AG04449 (cell line): Measurements from ENCODE around the gene HNF4A.
"Not testable (repeated sequence)": the region's sequence is repeated elsewhere in the genome, so short reads cannot be mapped to it uniquely, and the experiment has no call there.

Experiments
- CTCF ChIA-PET: fragments of 350-600 bp; formaldehyde crosslinking; extraction: SDS; loops from one replicate; lab custom pipeline; 2021; ENCODE audit warnings: antibody characterized with exemption; lab: Yijun Ruan, JAX
- POLR2A ChIA-PET: fragments of 400-600, 350-600 bp; formaldehyde crosslinking; extraction: SDS; loops from one replicate; lab custom pipeline; 2020; ENCODE audit warnings: antibody characterized with exemption, inconsistent platforms; lab: Yijun Ruan, JAX
- DNase-seq: peaks from one replicate; pipeline ENCODE4 v3.0.0-alpha.2; 2010; ENCODE audit warnings: low read depth, low spot score
- H3K4me3 ChIP-seq: 2 replicates; pipeline ENCODE4 v1.5.1; 2011; ENCODE audit warnings: low read depth, mild to moderate bottlenecking, control low read depth, low read length
- CTCF ChIP-seq: IDR thresholded peaks from one replicate; pipeline ENCODE4 v1.5.1; 2011; ENCODE audit warnings: mild to moderate bottlenecking, moderate library complexity, low read length, control low read depth, inconsistent platforms; ENCODE audit not compliant: insufficient read depth; ENCODE audit errors: missing control alignments

Gene HNF4A

GRCh38 chr20:44319839-44320422 lies 35.6 kb upstream of the HNF4A start:
- no peak overlapping the region for H3K4me3 ChIP-seq
- POLR2A ChIA-PET: no interaction called here

DNA sequence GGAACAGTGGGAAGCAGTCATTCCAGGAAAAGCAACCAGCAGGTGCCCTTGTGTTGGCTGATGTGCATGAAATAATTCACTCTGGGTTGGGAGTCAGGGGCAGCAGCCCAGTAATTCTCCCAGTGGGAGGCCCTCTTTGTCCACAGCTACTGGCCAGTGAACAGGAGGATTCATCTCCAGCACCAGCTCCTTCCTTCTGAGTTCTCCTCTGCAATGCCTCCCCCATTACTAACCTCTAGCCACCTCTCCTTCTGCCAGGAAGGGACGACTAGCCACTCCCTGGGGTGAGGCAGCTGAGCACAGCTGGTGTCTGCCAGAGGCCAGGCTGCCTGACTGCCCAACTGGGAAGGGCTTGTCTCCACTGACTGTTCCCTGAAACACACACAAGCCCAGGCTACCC lies 31.2 kb upstream of the HNF4A start:
- ChIA-PET POLR2A (no interaction called here), CTCF (interaction anchor here (1.2 to 7.0 kb wide), 3 partner anchors 11 to 108 kb away, joined by 4 to 67 read pairs (median 16); partner anchors contain the start of gene FITM2)

More at GRCh38 chr20:44319839-44320422, 35.6 kb upstream of the HNF4A start:
- CTCF ChIA-PET: interaction anchor here (1.2 to 5.2 kb wide), 5 partner anchors 8 to 106 kb away, joined by 3 to 50 read pairs (median 5); partner anchors contain the start of gene FITM2
- no peak for DNase-seq
- TF ChIP-seq CTCF: no peak

GRCh38 chr20:44326391-44327159 lies 28.9 kb upstream of the HNF4A start:
- CTCF ChIA-PET: interaction anchor here (3.8 to 7.0 kb wide), 2 partner anchors 13 to 110 kb away, joined by 16 to 67 read pairs; partner anchors contain the start of gene FITM2
- no peak for DNase-seq
- no peak overlapping the region for H3K4me3 ChIP-seq
- POLR2A ChIA-PET: no interaction called here
- no peak for TF ChIP-seq CTCF

More for the DNA sequence above, 31.2 kb upstream of the HNF4A start:
- TF ChIP-seq CTCF: no peak
- no peak overlapping the region for H3K4me3 ChIP-seq
- no peak for DNase-seq

DNA sequence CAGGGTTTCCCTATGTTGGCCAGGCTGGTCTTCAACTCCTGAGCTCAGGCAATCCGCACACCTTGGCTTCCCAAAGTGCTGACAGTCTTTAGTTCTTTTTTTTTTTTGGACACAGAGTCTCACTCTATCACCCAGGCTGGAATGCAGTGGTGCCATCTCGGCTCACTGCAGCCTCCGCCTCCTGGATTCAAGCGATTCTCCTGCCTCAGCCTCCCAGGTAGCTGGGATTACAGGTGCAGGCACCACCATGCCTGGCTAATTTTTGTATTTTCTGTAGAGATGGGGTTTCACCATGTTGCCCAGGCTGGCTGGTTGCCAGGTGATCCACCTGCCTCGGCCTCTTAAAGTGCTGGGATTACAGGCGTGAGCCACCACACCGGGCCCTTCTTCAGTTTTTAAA lies 27.8 kb upstream of the HNF4A start:
- H3K4me3 ChIP-seq, POLR2A ChIA-PET, DNase-seq: not testable (repeated sequence)
- CTCF ChIA-PET: interaction anchor here (1.0 to 7.0 kb wide), 4 partner anchors 14 to 111 kb away, joined by 5 to 67 read pairs (median 12); partner anchors contain the start of gene FITM2

GRCh38 chr20:44328428-44328827 lies 27.1 kb upstream of the HNF4A start:
- no peak overlapping the region for H3K4me3 ChIP-seq
- TF ChIP-seq CTCF: no peak
- POLR2A ChIA-PET: no interaction called here
- CTCF ChIA-PET: interaction anchor here (1.0 to 7.0 kb wide), 3 partner anchors 15 to 56 kb away, joined by 5 to 67 read pairs (median 9); partner anchors contain the start of gene FITM2
- no peak for DNase-seq

- CTCF ChIA-PET: interaction anchor here (1.1 to 3.2 kb wide), 3 partner anchors 16 to 113 kb away, joined by 3 to 19 read pairs (median 5); partner anchors contain the start of gene FITM2
- H3K4me3 ChIP-seq: no peak overlapping the region
- POLR2A ChIA-PET: no interaction called here
- DNase-seq: no peak
- TF ChIP-seq CTCF: no peak
These were observed 24.3 kb upstream of the HNF4A start for GRCh38 chr20:44331201-44331600.
